HG02884 (cell line): ENCODE results near the gene SNX30.

Experiments used
- ATAC-seq: cut with Tn5 transposase; IDR thresholded peaks from one replicate; pipeline ENCODE4 v1.9.1; 2021; ENCODE audit warnings: mild to moderate bottlenecking, moderate library complexity; ENCODE audit not compliant: unreplicated experiment

SNX30 gene

DNA sequence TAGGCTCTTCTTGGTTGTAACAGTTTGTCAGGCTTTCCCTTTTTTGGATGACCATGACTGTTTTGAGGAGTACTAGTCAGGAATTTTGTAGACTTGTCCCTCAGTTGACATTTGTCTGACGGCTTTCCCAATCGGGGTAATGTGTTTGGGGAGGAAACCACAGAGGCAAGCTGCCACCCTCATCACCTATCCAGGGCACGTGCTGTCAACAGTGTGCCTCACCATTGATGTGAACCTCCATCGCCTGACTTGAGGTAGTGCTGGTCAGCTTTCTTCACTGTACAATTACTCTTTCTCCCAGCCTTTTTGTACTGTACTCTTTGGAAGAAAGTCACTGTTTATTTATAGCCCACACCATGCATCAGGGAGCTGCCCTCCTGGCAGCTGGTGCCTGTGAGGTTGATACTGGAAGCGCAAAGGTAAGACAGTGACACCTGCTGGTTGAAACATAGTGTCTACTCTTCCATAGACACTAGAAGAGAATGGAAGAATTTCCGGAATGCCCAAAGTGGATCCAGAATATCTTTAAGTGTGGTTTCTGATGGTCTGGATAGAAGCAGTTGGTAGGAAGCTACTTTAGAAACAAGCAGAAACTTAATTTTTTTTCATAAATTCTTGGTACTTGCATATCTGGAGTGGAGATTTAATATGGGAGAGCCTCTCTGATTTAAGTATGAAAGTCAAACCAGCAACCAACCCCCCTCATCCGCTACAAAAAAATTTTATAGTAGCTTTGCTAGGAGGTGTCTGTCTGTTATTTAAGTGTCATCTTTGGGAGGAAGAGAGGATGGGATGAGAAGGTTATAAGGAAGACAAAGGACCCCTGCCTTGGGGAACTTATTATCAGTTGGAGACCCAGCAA, 69.3 kb downstream of the SNX30 start:
- no peak for ATAC-seq

- no peak for ATAC-seq
Observed at GRCh38 chr9:112820881-112821280, 70.3 kb downstream of the SNX30 start.

- ATAC-seq = no peak
Observed at GRCh38 chr9:112822618-112823017, 72.1 kb downstream of the SNX30 start.

DNA sequence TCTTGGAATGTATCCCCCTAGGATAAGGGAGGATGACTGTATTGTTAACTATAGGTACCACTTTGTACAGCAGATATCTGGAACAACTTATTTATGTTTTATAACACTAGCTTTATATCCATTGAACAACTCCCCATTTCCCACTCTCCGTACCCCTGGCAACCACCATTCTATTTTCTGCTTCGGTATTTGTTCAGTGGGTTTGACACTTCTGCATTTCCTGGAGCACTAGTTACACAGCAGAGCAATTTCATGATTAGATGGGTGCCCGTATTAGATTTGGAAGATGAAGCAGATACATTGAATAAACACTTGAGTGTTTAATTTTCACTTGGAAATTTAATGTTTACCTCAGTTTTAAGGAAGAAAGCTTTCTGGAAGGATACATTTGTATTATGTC, 72.7 kb downstream of the SNX30 start:
- ATAC-seq = no peak

GRCh38 chr9:112831281-112831851, 80.8 kb downstream of the SNX30 start:
- no peak for ATAC-seq

GRCh38 chr9:112831969-112832368, 81.4 kb downstream of the SNX30 start:
- ATAC-seq = no peak

DNA sequence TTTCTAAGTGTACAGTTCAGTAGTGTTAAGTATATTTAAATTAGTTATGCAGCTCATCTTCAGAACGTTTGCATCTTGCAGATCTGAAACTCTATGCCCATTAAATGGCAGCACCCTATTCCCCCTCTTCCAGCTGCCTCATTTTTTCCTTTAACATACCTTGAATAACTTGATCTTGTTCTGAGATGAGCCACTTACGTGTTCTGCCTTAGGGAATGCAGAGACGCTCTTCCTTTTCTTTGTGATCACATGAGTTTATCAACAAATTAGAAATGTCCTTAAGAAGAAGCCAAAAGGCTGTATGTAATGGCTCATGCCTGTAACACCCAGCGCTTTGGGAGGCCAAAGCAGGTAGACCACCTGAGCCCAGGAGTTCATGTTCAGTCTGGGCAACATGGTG, 82.5 kb downstream of the SNX30 start:
- ATAC-seq = no peak

GRCh38 chr9:112836394-112836793, 85.8 kb downstream of the SNX30 start:
- no peak for ATAC-seq

DNA sequence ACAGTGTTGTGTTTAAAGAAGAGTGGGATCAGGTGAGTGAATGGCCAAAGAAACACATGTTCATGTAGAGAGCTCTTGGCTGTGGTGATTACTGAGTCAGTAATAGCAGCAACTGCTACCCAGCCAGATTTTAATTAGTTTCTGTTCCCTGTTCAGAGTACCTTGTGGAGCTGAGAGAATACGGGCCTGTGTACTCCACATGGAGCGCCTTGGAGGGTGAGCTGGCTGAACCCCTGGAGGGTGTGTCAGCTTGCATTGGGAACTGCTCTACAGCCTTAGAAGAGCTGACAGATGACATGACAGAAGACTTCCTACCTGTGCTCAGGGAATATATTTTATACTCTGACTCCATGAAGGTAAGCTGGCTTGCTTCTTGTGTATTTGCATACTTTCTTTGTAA, 87.8 kb downstream of the SNX30 start:
- ATAC-seq = no peak

GRCh38 chr9:112839331-112839730, 88.8 kb downstream of the SNX30 start:
- no peak for ATAC-seq

- ATAC-seq = no peak
Observed at GRCh38 chr9:112841261-112841660, 90.7 kb downstream of the SNX30 start.

DNA sequence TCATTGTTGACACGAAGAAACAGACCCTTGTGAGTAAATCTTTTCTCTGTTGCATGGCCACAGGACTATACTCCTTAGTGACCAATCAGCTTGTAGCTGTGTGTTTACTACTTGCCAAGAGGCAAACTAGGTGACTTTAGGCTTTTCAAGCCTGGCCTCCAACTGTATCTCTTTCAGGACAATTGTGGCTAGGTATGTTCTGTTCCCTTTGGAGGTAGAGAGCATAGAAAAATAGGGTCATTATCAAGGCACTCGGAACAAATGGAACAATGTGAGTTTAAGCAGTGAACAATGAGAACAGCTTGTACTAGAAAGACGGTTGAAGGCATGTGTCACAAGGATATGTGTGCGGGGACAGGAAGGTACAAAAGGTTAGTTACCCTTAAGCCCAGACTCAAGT, 92.0 kb downstream of the SNX30 start:
- no peak for ATAC-seq

- peak; percentile 78 for ATAC-seq
Observed at GRCh38 chr9:112844771-112845542, 94.4 kb downstream of the SNX30 start.

- no peak for ATAC-seq
Observed at GRCh38 chr9:112846528-112847488, 96.2 kb downstream of the SNX30 start.

GRCh38 chr9:112848316-112849151, 98.0 kb downstream of the SNX30 start:
- no peak for ATAC-seq

- ATAC-seq = no peak
Observed at GRCh38 chr9:112849363-112849922, 98.9 kb downstream of the SNX30 start.

- ATAC-seq = no peak
Observed at GRCh38 chr9:112850840-112851239, 100.3 kb downstream of the SNX30 start.

DNA sequence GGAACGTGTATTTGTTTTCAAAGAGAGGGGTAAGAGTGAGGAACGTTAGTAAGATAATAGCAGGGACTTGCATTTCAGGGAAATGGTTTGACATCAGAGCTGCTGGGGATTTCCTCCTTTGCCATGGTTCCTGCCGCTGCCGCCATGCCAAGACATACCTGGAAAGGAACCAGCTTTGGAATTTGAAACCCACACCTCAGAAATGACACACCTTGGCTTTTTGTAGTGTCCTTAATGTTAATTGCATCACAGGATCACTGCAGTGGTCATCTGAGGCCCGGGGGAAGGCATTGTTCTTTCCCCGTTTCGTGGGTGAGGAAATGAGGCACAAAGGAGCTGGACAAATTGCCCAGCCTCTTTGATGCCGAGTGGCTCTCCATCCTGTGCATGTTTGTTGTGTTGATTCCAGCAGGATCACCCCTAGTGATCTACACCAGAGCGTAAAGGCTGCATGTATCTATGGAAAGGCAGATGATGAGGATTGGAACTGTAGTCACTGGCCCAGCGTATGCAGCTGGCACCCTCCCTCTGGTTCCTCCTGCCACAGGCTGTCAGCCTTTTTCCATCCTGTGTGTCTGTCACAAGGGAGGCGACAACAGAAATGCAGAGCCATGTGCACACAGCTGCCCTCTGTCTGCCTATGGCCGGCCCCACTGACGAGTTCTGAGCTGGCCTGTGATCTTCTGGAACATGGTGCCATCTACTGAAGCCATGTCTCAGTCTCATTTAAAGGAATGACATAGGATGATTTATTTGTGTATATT, 102.4 kb downstream of the SNX30 start:
- ATAC-seq = no peak
